NCI-H1436 (cell line): ENCODE data around the gene AMMECR1L.
A peak's percentile ranks its signal among the peaks of the same experiment; 100 is the strongest.
"Not testable (repeated sequence)": the region's sequence is repeated elsewhere in the genome, so short reads cannot be mapped to it uniquely, and the experiment has no call there.

Experiments used
- DNase-seq: peaks from one replicate; lab custom pipeline; 2025; lab: John Stamatoyannopoulos, UW

Gene AMMECR1L

DNA sequence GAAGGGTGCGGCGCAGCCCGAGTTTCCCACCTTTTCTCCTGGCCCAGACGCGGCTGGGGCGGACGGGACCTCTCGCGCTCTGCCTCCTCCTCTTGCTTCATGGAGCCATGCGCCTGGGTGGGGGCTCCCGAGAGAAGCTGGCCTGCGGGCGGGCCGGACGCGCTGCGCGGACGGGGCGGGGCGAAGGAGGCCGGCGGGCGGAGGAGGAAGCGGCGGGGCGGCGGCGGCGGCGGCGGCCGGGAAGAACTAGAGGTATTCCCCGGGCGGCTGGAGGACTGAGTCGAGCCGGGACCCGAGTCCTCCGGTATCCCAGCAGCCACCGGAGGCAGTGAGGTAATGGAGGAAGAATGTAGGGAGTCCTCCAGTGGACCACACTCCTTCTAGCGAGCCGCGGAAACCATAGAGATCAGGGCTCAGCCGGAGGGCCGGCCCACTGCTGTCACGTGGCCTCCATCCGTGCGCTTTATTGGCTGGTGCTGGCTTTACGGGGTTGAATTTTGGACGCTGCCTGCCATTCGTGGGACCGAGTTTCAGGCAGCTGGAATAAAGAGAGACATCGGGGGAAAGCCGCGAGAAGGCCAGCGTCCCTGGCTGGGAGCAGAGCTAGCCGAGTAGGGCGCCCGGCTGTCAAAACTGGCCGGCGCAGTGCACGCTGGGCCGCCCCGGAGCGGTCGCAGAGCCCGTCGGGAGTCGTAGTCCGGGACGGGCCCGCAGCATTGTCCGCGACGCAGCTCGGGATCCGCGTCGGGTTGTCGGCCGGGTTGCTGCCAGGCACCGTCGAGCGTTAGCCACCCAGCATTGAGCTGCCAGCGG, at the start of gene AMMECR1L:
Gene AMMECR1L, minus strand, starts transcription at position 177 of the 813 bp plus-strand sequence. CDS start 11,722 bp downstream, outside the sequence.
- DNase-seq: peak; percentile 15

- DNase-seq: no peak
Measured at GRCh38 chr2:127935337-127935736, 49.6 kb upstream of the AMMECR1L start.

DNA sequence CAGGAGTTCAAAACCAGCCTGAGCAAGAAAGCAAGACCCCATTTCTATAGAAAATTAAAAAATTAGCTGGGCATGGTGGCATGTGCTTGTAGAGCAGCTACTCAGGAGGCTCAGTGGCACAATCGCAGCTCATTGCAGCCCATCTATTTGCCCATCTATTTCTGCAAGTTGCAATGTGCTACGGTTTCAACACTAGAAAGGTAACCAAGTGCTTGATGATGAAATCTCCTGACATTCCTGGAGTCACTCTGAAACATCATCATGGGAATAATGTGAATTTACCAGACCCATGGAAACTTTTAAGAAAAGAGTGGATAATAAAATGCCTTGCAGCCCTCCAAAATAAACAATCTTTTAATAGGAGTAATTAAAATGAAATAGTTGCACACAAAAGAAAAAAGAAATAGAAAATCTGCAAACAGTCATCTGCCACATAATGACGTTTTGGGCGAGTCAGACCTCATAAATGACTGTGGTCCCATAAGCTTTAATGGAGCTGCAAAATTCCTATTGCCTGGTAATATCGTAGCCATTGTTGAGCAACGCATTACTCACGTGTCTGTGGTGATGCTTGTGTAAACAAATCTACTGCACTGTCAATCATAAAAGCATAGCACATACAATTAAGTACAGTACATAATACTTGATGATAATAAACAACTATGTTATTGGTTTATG, 46.6 kb upstream of the AMMECR1L start:
- no peak for DNase-seq

GRCh38 chr2:127929449-127929848, 43.7 kb upstream of the AMMECR1L start:
- no peak for DNase-seq

- DNase-seq: no peak
Measured at GRCh38 chr2:127927384-127927783, 41.6 kb upstream of the AMMECR1L start.

GRCh38 chr2:127917916-127918315, 32.2 kb upstream of the AMMECR1L start:
- no peak for DNase-seq

- no peak for DNase-seq
Measured at GRCh38 chr2:127913808-127914457, 28.2 kb upstream of the AMMECR1L start.

DNA sequence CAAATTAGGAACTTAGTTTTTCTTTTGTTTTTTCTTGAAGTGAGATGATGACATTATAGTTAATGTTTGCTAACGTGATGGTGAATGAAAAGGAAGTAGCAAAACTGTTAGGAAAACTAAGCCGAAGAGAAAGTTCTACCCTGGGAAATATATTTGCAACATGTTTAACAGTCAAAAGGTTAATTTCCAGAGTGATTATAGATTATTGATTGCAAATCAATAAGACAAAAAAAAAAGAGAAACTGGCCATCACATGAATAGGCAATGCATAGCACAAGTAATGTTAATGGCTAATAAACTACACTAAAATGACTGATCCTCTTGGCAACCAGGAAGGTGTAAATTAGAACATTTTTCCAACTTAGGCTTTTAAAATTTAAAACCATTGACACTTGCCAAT, 26.0 kb upstream of the AMMECR1L start:
- no peak for DNase-seq

GRCh38 chr2:127910415-127910814, 24.7 kb upstream of the AMMECR1L start:
- DNase-seq: no peak

DNA sequence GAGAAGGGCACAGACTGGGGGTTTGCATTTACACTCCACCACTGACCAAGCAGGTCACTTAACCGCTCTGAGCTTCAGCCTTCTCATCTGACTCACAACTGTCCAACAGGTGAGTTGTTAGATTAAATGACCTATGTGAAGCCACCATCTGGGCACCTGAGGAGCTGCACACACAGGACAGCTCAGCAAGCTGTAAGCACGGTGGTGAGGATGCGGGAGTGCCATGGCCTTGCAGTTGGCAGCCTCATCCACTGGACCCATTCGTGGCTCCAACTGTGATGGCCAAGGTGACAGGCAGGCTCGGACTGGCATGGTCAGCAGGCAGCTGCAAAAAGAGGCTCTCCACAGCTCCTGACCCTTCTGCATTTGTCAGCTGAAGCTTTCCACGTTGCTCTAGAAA, 23.3 kb upstream of the AMMECR1L start:
- no peak for DNase-seq

- not testable (repeated sequence) for DNase-seq
Measured at GRCh38 chr2:127907733-127908400, 22.1 kb upstream of the AMMECR1L start.

DNA sequence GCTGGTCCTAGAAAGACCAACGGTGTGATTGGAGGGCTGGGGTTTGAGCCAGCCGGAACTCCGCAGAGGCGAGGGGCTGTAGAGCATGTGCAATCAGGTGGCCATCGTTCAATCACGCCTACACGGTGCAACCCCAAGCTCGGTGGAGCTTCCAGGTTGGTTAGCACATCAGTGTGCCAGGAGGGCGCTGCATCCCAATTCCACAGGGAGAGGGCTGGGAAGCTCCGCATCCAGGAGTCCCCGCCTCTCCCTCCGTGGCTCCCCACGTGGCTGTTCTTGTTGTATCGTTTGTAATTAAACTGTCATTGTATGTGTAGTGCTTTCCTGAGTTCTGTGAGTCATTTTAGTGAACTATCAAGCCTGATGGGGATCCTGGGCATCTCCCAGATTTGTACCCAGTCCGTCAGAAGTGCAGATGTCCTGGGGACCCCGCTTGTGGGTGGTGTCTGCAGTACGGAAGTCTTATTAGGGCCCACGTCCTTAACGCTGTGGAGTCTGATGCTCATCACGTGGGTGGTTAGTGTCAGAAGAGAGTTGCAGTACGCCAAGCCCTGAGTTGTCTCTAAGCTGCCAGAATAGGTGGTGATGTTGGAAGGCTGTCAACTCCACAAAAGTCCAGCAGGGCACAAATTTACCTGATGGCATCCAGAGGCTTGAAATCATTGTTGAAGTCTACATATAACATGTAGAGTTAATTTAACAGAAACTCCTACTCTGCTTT, 20.6 kb upstream of the AMMECR1L start:
- DNase-seq: no peak

DNA sequence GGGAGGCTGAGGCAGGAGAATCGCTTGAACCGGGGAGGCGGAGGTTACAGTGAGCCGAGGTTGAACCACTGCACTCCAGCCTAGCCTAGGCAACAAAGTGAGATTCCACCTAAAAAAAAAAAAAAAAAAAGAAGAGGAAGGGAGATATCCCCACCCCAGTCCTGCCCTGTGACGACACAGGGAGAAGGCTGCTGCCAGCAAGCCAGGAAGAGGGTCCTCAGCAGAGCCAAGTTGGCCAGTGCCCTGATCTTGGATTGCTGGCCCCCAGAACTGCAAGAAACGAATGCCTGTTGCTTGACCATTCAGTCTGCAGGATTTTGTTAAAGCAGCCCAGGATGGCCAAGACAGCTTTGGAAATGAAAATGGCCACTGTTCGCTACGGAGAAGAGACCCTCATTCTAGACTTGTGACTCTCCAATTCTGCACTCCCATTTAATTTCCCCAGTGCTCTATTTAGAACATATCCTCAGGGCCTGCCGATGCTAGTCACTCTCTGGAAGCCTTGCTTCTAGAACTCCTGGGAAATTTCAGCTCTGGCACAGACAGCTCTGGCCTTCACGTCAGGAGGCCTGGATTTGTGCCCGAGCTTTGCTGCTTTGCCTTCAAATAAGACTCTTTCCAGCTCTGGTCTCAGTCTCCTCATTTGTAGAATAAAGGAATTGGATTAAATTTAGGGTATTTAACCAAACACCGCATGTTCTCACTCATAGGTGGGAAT, 15.7 kb upstream of the AMMECR1L start:
- no peak for DNase-seq

GRCh38 chr2:127897531-127898211, 11.9 kb upstream of the AMMECR1L start:
- no peak for DNase-seq

GRCh38 chr2:127893494-127893893, 7.7 kb upstream of the AMMECR1L start:
- no peak for DNase-seq

- no peak for DNase-seq
Measured at GRCh38 chr2:127893033-127893432, 7.3 kb upstream of the AMMECR1L start.

DNA sequence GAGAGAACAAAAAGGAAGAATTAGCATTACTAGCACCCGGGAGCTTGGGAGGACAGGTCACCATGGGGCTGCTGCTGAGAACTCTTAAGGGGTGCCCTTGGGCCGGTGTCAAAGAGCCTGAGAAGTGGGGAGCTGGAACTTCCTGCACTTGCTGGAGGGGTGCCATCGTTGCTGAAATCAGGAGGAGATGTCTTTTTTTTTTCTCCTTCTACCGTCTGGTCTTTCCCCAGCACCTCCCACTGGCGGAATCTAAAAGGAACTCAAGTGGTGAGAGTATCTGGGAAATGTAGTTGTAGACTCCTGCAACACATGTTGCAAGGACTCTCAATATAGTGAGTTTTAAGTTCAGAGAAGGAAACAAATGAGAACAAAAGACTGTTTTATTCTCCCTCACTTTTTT, 6.1 kb upstream of the AMMECR1L start:
- DNase-seq: no peak

DNA sequence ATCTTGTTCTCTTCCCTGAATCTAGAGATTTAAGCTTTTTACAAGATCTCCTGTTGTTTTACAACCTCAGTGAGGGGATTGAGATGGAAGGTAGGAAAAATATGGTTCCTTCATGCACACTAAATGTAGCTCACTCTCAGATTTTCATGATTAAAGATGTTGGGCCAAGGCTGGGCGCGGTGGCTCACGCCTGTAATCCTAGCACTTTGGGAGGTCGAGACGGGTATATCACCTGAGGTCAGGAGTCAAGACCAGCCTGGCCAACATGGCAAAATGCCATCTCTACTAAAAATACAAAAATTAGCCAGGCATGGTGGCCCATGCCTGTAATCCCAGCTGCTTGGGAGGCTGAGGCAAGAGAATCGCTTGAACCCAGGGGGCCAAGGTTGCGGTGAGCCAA, 5.0 kb upstream of the AMMECR1L start:
- not testable (repeated sequence) for DNase-seq

- DNase-seq: no peak
Measured at GRCh38 chr2:127888772-127889171, 3.0 kb upstream of the AMMECR1L start.

GRCh38 chr2:127887776-127888130, 2.0 kb upstream of the AMMECR1L start:
- no peak for DNase-seq
